C4-2B (cell line): Measurements from ENCODE around the gene SPATA3.

Experiments
- CTCF ChIP-seq: fragments of 450-650 bp; conservative IDR thresholded peaks from 2 replicates; pipeline ENCODE4 v1.5.1; 2017; ENCODE audit warnings: mild to moderate bottlenecking
- ZFX ChIP-seq: fragments of 450-650 bp; IDR thresholded peaks from 2 replicates; pipeline ENCODE4 v1.6.1; 2017

- TF ChIP-seq CTCF = no peak
- TF ChIP-seq ZFX = no peak
These were observed 7.3 kb downstream of the SPATA3 start for GRCh38 chr2:231003186-231003585.
